DMS 273 treated with DMSO at 0.1 percent for 48 hours (cell line): ENCODE data around the gene RBPMS2.

Source experiments
- DNase-seq: peaks from one replicate; lab custom pipeline; 2025; lab: John Stamatoyannopoulos, UW

RBPMS2 gene

DNA sequence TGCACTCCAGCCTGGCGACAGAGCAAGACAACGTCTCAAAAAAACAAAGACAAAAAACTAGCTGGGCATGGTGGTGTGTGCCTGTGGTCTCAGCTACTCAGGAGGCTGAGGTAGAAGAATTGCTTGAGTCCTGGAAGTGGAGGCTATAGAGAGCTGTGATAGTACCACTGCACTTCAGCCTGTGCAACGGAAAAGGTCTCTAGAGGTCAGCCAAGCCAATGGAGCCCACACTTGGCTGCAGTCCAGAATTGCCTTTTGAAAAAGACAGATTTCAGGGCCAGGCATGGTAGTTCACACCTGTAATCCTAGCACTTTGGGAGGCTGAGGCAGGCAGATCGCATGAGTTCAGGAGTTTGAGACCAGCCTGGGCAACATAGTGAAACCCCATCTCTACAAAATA is 8.4 kb upstream of the RBPMS2 start:
- DNase-seq = no peak

- DNase-seq = no peak
Observed at GRCh38 chr15:64782751-64783150, 7.4 kb upstream of the RBPMS2 start.

DNA sequence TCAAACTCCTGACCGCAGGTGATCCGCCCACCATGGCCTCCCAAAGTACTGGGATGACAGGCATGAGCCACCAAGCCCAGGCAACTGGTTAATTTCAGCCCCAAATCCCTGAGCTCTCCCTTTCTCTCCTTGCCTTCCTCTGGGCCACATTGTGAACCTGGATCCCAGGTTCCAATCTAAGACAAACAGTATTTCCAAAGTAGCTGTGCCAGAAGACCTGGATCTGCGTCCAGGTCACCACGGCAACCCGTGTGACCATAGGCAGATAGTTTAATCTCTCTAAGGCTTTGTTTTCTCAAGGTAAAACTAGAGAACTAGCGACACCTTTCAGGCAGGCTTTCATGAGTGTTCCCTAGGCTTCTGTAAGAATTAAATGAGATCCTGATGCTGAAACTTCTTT is 5.9 kb upstream of the RBPMS2 start:
- DNase-seq = no peak

DNA sequence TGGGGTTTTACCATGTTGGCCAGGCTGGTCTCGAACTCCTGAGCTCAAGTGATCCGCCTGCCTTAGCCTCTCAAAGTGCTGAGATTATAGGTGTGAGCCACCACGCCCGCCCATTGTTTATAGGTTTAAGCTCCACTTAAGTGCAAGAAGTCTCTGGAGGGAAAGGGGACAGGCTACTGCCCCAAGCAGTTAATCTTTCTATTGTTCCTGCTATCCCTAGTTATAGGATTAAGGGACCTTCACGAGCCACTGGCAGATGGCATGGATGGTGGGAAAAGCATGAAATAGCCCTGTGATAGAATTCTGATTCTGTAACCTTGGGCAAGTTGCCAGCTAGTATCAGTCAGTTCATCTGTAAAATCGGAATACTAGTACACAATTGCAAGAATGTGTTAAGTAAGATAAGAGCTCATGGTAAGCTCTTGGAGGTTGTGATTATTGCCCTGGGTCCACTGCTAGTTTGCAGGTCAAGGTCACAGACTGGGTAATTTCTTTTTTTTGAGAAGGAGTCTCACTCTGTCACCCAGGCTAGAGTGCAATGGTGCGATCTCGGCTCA is 5.3 kb upstream of the RBPMS2 start:
- DNase-seq = no peak

DNA sequence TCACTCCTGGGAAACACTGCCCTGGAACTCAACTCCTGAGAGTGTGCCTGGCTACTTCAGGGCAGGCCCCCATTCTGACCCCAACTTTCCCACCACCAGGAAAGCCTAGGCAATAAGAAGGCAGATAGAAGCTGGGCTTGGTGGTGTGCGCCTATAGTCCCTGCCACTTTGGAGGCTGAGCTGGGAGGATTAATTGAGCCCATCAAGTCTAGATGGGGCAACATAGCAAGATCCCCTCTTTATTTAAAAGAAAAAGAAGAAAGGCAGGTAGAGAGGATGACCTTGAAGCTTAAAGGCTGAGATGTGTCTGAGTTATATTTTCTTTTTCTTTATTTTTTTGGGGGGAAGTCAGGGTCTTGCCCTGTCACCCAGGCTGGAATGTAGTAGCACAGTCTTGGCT is 4.2 kb upstream of the RBPMS2 start:
- DNase-seq = no peak

DNA sequence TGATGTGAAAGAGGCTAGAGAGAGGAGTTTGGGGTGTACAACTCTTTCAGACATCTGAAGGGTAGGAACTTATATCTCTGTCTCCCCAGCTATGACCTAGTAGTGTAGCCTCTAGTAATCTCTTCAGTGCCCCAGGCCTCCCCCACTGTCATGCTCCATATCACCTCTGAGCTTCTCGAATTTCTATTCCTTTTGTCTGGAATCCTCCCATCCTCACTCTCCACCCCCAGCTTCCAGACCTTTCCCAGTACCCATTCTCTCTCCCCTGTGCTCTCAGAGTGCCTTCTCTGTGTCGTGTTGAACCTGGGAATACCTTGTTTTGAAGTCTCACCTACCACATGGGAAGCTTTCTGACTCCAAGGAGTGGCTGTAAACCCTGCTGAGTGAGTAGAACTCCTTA is 3.6 kb upstream of the RBPMS2 start:
- DNase-seq = no peak

DNA sequence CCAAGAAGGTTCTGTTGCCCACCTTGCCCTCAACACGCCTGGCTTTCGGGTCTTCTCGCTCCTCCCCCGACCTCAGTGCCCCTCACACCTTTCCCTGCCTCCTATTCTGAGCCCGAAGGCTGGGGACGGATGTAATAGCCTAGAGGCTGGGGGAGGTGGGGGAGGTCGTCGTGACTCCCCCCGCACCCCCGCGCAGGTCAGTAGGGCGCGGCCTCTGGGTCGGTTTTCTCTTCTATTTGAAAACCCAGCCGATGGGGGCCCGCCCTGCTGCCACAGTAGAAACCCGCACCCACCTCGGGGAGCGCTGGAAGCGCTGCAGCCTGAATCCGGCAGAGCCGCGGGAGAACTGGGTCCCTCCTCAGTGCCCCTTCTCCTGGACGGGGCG is 1.0 kb upstream of the RBPMS2 start:
- DNase-seq = no peak

DNA sequence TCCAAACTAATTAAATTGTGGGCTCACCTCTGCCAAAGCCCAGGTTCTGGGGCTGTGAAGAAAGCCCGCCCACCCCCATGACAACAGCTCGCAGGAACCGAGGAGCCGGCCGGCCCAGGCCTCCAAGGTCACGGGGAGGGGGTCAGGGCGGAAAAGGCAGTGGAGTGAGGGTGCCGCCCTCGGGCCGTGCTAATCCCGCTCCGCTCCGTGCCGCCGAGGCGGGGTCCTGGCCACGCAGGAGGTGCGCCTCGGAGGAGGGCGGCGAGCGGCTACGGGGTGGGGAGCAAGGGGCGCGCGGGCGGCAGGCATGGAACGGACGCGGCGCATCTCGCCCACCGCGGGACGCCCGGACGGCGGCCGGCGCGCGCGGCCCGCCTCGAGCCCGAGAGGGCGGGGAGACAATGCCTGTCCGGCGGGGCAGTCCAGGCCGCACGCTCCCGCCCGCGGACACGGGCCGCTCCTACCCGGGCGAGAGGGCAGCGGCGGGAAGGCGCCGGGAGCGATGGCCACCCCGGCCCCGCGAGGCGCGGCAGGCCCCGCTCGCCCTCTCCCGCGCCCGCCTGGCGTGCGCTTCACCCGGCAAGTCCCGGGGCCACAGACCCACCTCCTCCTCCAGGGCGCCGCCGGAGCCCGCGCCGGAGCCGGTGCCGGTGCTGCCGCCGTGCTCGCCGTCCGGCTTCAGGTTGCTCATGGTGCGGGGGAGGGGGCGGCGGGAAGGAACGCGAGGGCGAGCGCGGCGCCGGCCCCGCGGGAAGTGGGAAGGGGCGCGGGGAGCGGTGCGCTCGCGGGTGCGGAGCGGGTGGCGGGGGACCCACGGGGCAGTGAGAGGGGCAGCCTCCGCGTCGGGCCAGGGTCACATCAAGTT is 528 bp downstream of the RBPMS2 start:
- DNase-seq = no peak

DNA sequence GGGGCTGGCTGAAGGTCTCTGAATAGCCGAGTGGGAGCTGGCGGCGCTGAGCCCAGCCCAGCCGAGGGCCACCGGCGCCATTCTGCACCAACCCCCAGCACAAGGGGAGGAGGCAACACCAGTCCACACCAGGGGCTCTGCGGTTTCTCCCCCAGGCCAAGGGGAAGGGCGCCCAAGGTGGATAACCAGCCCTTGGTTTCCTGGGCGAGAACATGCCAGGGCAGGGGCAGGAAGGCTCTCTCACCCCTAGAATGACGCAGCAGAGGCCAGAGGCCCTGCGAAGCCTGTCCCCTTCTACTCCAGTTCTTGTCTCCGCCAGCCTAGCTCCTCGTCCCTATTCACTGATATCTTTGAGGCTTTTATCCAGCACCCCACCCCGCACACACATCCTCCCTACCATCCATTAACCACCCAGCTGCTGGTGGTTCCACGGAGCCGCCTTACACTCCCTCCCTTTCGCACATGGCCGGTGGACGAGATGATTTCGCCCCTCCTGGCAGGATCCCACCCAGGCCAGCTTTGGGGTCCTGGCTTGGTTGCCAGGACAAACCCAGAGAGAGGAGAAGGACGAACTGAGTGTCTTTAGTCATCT is 1.3 kb downstream of the RBPMS2 start:
- DNase-seq = no peak

DNA sequence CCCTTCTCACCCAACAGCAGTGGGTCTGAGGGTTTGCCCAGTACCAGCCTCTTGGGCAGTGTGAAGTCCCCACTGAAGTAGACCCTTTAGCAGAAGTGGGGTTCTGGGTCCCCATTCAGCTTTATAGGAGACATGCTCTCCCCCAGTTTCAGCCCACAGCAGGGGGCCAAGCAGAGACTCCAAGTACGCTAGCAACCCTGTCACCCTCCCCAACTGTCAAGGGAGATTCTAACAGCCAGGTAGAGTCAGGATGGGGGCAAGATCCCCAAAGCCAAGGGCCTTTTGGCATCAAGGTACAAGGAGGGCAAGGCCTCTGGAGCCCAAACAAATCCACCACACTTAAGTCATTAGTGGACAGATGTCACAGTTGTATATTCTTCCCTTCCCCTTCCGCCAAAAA is 1.8 kb downstream of the RBPMS2 start:
- DNase-seq = no peak

DNA sequence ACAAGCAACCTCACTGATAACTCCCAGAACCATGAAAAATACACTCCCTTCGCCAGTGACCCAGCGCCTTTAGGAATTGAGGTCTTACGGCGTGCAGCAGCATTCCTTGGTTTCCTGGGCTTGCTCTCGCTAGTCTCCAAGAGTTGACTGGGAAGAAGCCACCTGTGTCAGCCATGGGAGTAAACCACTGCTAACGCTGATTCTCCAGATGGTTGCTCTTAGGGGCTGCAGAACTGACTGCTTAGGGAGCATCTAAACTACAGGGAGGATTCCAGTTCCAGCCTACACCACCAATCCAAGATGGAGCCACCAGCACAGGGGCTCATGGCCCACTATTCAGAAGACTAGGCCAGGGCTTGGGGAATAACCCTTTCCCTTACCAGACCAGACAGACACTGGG is 2.4 kb downstream of the RBPMS2 start:
- DNase-seq = no peak

GRCh38 chr15:64772488-64772887 is 2.9 kb downstream of the RBPMS2 start:
- no peak for DNase-seq

DNA sequence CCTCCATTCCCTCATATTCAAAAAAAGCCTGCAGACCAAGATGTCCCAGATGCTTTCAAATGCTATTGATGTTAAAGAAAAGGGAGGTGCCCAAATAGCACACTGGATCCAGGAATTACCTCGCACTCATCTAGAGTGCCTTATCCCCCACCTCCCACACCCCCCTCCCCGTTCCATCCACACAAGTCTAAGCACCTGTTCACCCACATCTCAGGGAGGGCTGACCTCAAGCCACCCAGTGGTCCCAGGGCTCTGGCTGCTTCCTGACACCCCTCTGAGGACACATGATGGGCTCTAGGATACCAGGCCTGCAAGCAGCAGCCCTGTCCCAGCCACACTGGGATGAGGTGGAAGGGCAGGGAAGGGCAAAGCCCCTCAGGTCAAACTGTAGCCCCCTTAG is 4.8 kb downstream of the RBPMS2 start:
- DNase-seq = no peak

DNA sequence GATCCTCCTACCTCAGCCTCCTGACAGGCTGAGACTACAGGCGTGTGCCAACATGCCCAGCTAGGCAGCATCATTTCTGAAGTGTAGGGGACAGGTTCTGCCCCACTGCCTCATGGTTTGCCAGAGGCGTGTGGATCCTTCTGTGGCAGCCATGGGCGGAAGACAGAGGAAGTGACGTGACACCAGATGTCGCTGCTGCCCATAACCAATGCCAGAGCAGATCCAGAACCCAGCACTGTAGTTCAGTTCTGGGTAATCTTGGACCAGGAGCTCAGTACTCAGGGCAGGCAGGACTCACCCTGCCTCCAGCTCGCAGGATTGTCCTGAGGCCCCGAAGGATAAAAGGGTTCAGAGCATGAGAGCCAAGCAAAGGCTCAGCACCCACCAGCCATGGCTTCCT is 8.2 kb downstream of the RBPMS2 start:
- no peak for DNase-seq

DNA sequence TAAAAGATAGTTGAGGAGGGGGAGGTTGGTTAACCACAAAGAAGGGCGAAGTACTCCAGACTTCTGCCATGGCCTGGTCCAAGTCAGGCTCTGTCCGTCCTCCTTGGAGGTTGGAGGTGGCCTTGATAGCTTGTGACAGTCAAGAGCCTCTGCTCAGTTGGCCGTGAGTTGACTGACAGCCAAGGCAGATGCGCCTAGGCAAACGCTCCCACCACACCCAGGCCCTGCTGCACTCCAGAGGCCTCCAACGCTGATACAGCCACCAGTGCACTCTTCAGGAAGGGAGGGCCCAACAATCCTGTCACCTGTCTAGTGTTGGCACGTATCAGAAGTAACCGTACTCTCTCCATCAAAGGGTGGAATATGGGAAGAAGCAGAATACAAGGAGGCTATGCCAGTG is 9.3 kb downstream of the RBPMS2 start:
- no peak for DNase-seq

DNA sequence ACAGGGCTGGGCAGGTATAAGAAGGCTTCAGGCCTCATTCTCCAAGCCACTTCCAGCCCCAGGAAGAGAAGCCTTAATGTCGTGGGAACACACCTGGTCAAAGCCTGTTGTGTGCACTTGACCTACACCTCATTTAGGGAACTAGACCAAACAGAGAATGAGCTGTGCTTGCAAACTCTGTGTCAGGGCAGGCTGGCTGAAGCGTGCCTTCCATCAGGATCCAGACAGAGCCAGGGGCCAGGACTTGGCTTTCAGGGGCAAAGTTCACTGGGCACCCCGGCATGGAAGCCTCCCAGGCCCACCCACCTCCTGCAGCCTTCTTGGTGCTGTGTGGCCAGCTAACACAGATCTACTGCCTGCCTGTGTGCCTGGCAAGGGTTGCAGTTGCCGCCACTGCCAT is 11.5 kb downstream of the RBPMS2 start:
- DNase-seq = no peak

DNA sequence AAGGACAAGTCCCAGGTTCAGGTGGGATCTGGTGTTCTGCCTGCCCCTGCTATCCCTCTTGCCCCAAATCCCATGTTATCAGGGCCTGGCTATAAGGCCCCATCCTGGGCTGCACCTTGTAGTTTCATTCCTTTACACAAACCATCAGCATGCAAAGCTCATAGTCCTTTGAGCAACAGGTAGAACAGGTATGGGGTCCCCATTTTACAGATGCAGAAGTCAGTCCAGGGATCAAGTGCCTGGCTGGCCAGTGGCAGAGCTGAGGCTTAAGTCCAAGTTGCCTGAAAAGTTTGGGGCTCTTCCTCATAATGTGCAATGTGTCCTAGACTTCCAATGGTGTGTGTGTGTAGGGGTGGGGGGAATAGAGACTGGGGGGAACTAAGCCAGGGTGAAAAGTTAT is 11.9 kb downstream of the RBPMS2 start:
- no peak for DNase-seq

DNA sequence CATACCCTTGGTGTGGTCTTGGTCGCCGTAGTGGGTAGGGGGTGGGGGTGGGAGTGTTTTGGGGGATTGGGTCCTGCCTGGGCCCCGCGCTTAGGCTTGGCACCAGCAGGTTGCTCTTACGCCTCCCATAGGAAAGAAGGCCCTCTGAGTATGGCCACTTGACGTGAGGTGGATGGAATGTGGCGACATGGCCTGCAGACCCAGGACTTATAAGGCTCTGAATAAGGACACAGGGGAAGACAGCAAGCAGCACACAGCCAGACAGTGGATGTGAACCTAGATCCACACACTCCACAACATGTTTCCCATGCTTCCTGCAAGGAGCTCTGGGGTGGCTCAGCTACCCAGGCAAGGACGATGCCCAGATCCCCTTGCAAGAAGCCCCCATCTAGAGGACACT is 12.4 kb downstream of the RBPMS2 start:
- no peak for DNase-seq

- DNase-seq = no peak
Observed at GRCh38 chr15:64762546-64762945, 12.8 kb downstream of the RBPMS2 start.

DNA sequence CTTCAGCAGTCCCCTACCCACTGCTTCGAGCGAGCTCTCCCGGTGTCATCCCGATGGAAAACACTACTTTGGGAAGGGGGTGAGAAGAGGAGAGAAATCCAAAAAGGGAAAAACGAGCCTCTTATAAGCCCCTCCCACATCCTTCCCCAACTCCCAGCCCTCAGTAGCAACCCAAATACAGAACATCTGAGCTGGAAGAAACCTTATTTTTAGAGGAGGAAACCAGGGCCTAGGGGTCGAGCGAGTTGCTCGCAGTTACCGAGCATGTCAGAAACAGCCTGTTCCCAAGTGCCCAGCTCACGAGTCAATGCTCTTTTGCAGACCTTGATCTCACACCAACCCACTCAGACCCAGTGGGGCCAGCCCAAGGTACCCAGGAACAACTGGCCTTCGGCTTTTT is 14.2 kb downstream of the RBPMS2 start:
- DNase-seq = no peak

DNA sequence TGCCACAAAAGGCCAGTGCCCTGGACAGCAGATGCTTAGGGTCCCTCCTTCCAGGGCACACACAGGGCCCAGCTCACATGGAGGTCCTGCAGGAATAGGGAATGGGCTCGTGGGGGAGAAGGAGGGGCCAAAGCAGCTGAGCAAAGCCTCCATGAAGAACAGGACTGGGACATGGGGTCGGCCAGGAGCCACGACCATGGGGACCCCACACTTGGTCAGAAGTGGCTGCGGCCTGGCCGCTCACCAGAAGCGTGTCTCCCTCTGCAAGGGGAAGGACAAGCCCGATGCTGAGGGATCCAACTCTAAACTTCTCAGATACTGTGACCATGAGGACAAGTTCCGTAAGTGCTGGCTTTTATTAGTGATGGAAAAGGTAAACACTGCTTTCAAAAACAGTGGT is 15.3 kb downstream of the RBPMS2 start:
- no peak for DNase-seq

DNA sequence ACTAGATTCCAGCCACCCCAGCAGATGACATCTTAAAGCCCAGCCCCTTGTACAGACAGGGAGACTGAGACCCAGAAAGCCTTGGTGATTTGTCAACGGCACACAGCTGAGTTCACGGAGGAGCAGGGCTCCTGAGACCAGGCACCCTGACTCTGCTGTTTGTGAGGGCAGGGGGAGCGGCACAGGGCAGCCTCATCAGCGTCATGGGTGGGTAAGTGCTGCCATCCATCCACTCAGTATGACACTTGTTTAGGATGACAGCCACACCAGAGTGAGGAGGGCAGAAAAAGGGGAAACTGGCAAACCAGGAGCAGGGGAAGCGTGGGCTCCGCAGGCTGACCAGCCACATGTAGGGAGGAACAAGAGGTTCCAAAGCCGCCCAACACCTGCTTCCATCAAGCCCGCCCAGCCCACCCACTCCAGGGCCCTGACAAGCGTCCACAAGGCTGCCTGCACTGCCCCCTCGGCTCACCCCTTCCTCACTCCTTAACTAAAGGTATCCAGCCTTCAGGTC is 19.9 kb downstream of the RBPMS2 start:
- no peak for DNase-seq

- DNase-seq = no peak
Observed at GRCh38 chr15:64754663-64755426, 20.5 kb downstream of the RBPMS2 start.
